Fibroblast of skin of abdomen (primary cell): ENCODE measurements around the gene ALPL.
"Not testable (repeated sequence)": the region's sequence is repeated elsewhere in the genome, so short reads cannot be mapped to it uniquely, and the experiment has no call there.

Experiments
- DNase-seq: peaks from one replicate; pipeline ENCODE4 v3.0.0-alpha.2; 2013

The ALPL gene

GRCh38 chr1:21560916-21561638 lies 51.9 kb downstream of the ALPL start:
- DNase-seq = no peak

- no peak for DNase-seq
Measured at GRCh38 chr1:21562896-21563295, 53.7 kb downstream of the ALPL start.

GRCh38 chr1:21563971-21564370 lies 54.7 kb downstream of the ALPL start:
- DNase-seq = no peak

GRCh38 chr1:21564521-21565095 lies 55.4 kb downstream of the ALPL start:
- no peak for DNase-seq

GRCh38 chr1:21565285-21565684 lies 56.1 kb downstream of the ALPL start:
- no peak for DNase-seq

GRCh38 chr1:21566361-21566760 lies 57.1 kb downstream of the ALPL start:
- not testable (repeated sequence) for DNase-seq

- peak; percentile 67 for DNase-seq
Measured at GRCh38 chr1:21567241-21568005, 58.2 kb downstream of the ALPL start.

- DNase-seq = no peak
Measured at GRCh38 chr1:21568006-21568746, 59.0 kb downstream of the ALPL start.

- no peak for DNase-seq
Measured at GRCh38 chr1:21568809-21569385, 59.7 kb downstream of the ALPL start.

- DNase-seq = no peak
Measured at GRCh38 chr1:21569820-21570527, 60.8 kb downstream of the ALPL start.

GRCh38 chr1:21570528-21570875 lies 61.3 kb downstream of the ALPL start:
- no peak for DNase-seq

- DNase-seq = no peak
Measured at GRCh38 chr1:21570885-21571284, 61.7 kb downstream of the ALPL start.

GRCh38 chr1:21572221-21572620 lies 63.0 kb downstream of the ALPL start:
- DNase-seq = no peak

- DNase-seq = no peak
Measured at GRCh38 chr1:21572735-21573277, 63.6 kb downstream of the ALPL start.

- DNase-seq = no peak
Measured at GRCh38 chr1:21573475-21573874, 64.3 kb downstream of the ALPL start.

GRCh38 chr1:21573971-21574465 lies 64.8 kb downstream of the ALPL start:
- peak; percentile 73 for DNase-seq

GRCh38 chr1:21574466-21575151 lies 65.4 kb downstream of the ALPL start:
- peak; percentile 17 for DNase-seq

- no peak for DNase-seq
Measured at GRCh38 chr1:21575351-21575942, 66.2 kb downstream of the ALPL start.

- DNase-seq = no peak
Measured at GRCh38 chr1:21576031-21576797, 67.0 kb downstream of the ALPL start.

GRCh38 chr1:21576798-21577187 lies 67.6 kb downstream of the ALPL start:
- no peak for DNase-seq
